Transverse colon (tissue), 4 donors: ENCODE results near the gene KRT3. TPM values are rescaled to one million over a fixed set of nuclear protein-coding genes. Genes with fewer than 3 reads are reported as not detected.
"Not testable (repeated sequence)": the region's sequence is repeated elsewhere in the genome, so short reads cannot be mapped to it uniquely, and the experiment has no call there.

Experiments used
- DNase-seq: peaks from one replicate; pipeline ENCODE4 v3.0.0-alpha.2; 2019
- H3K27ac ChIP-seq, 4 donors: fragments of 200-600 bp; sonication (generic); 2 replicates each; pipeline ENCODE4 v1.5.1; 2016 to 2018; ENCODE audit warnings: inconsistent platforms in 4 of 4
- H3K27me3 ChIP-seq: fragments of 200-600 bp; sonication (generic); 2 replicates; pipeline ENCODE4 v1.5.1; 2017; ENCODE audit warnings: inconsistent platforms
- H3K36me3 ChIP-seq, 4 donors: fragments of 200-600 bp; sonication (generic); 2 replicates each; pipeline ENCODE4 v1.5.1; 2017 to 2019; ENCODE audit warnings: inconsistent platforms in 4 of 4
- H3K4me1 ChIP-seq, 4 donors: fragments of 200-600 bp; sonication (generic); 2 replicates each; pipeline ENCODE4 v1.5.1; 2017 to 2020; ENCODE audit warnings: inconsistent platforms in 4 of 4
- H3K4me3 ChIP-seq, 4 donors: fragments of 200-600 bp; sonication (generic); 1 replicate in 1 of 4; 2 replicates in 3 of 4; pipeline versions ENCODE4 v1.5.1 to v1.6.1; 2017 to 2019; ENCODE audit warnings: inconsistent platforms in 4 of 4
- H3K9me3 ChIP-seq, 2 donors: fragments of 200-600 bp; sonication (generic); 2 replicates each; pipeline ENCODE4 v1.5.1; 2017 to 2019; ENCODE audit warnings: inconsistent platforms in 2 of 2
- EP300 ChIP-seq: sonication (generic); formaldehyde crosslinking; IDR thresholded peaks from one replicate; pipeline ENCODE4 v1.6.1; 2017; ENCODE audit warnings: antibody characterized with exemption, low read depth
- POLR2A ChIP-seq: fragments of 450-650 bp; IDR thresholded peaks from one replicate; pipeline ENCODE4 v1.6.1; 2016; ENCODE audit warnings: antibody characterized with exemption, mild to moderate bottlenecking, moderate library complexity
- POLR2AphosphoS5 ChIP-seq, 3 donors: sonication (generic); formaldehyde crosslinking; IDR thresholded peaks; one replicate each; pipeline ENCODE4 v1.6.1; 2016; ENCODE audit warnings: antibody characterized with exemption in 3 of 3
- WGBS, 2 donors: methylation state at CpG; one replicate each; pipeline ENCODE4 v1.1.5; 2018; ENCODE audit warnings: low coverage in 1 of 2; 5-methylcytosine and 5-hydroxymethylcytosine counted together
- in situ Hi-C, 4 donors: fragments of 200-750 bp; cut with MboI; loops; one replicate each; pipeline versions ENCODE4 v1.15.0 to v1.15.1; 2017; ENCODE audit warnings: low sequenced_read_pairs in 3 of 4, low pct_ligation_motif_present in 1 of 4, low pct_unique_long_range_greater_than_20kb in 1 of 4
- intact Hi-C: fragments of 100-400 bp; cut with DNase I; formaldehyde crosslinking; loops from one replicate; pipeline ENCODE4 v1.15.1; 2023; ENCODE audit warnings: low total_unique reads
- total RNA-seq, 4 donors: library from RNA; depleted of rRNA; stranded (reverse); fragments of >200 nt; gene quantifications; one replicate each; pipeline ENCODE4 v1.1.0, GENCODE V29; 2016
- TF ChIP-seq, protein P1 (sequence below), 5 experiments: fragments of 200-600 bp in 3 of 5; fragments of 450-650 bp in 2 of 5; sonication (generic) in 3 of 5; IDR thresholded peaks; 1 replicate in 2 of 5; 2 replicates in 3 of 5; pipeline ENCODE4 v1.5.1; 2016 to 2017; ENCODE audit warnings: antibody characterized with exemption in 5 of 5, inconsistent platforms in 3 of 5, mild to moderate bottlenecking in 2 of 5, moderate library complexity in 1 of 5

Gene KRT3
- total RNA-seq, 4 donors from 2014 or later: not detected

DNA sequence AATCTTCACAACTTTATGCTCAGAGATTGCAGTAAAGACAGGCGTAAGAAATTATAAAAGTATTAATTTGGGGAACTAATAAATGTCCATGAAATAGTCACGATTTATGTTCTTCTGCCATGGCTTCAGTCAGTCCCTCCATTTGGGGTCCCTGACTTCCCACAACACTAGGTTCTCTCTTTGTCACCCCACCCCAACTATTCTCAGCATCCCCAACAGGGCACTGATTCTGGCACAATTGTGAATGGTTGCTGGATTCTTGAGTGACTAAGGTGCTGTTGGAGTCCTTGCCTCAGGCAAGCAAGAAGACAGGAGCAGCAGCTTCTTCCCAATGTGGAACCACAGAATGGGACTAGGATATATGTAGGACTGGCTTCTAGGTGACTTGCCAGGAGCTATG is 34.1 kb downstream of the KRT3 start:
- TF ChIP-seq POLR2AphosphoS5 (IDR thresholded peaks at IDR 0.05) (no peak), POLR2A (no peak), EP300 (no peak)
- TF ChIP-seq, protein P1, sequence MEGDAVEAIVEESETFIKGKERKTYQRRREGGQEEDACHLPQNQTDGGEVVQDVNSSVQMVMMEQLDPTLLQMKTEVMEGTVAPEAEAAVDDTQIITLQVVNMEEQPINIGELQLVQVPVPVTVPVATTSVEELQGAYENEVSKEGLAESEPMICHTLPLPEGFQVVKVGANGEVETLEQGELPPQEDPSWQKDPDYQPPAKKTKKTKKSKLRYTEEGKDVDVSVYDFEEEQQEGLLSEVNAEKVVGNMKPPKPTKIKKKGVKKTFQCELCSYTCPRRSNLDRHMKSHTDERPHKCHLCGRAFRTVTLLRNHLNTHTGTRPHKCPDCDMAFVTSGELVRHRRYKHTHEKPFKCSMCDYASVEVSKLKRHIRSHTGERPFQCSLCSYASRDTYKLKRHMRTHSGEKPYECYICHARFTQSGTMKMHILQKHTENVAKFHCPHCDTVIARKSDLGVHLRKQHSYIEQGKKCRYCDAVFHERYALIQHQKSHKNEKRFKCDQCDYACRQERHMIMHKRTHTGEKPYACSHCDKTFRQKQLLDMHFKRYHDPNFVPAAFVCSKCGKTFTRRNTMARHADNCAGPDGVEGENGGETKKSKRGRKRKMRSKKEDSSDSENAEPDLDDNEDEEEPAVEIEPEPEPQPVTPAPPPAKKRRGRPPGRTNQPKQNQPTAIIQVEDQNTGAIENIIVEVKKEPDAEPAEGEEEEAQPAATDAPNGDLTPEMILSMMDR (IDR thresholded peaks at IDR 0.05): no peak
- WGBS, 2 donors: 69 to 91% methylated on average over 2 of the region's 2 CpGs
- H3K9me3 ChIP-seq: peaks cover 8 to 15% of the 10 kb centered on the region in 2 donors
- H3K4me1 ChIP-seq: no peaks in the 10 kb centered on the region
- H3K27me3 ChIP-seq: peaks cover 12% of the 10 kb centered on the region
- H3K27ac ChIP-seq: no peak overlapping the region
- DNase-seq: no peak
- no peaks in the 10 kb centered on the region for H3K36me3 ChIP-seq
- intact Hi-C loops: no loop called here
- H3K4me3 ChIP-seq: no peak overlapping the region
- in situ Hi-C loops: no loop called here

DNA sequence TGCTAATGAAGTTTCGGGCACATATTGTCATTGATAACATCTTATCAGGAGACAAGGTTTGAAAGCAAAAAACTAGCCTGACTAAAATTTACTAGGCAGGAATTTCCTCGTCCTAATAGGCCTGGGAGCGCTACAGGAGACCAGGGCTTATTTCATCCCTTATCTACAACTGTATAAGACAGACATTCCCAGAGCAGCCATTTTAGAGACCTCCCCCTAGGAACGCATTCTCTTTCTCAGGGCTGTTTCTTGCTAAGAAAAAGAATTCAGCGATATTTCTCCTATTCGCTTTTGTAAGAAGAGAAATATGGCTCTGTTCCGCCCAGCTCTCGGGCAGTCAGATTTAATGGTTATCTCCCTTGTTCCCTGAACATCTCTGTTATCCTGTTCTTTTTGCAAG is 34.7 kb downstream of the KRT3 start:
- Histone ChIP-seq H3K9me3 (peaks cover 8 to 15% of the 10 kb centered on the region in 2 donors), H3K27me3 (peaks cover 12% of the 10 kb centered on the region)
- in situ Hi-C loops, H3K36me3 ChIP-seq, H3K4me3 ChIP-seq, H3K4me1 ChIP-seq, intact Hi-C loops, H3K27ac ChIP-seq, DNase-seq: not testable (repeated sequence)
- WGBS, 2 donors: 83 to 86% methylated on average over 8 of the region's 8 CpGs

DNA sequence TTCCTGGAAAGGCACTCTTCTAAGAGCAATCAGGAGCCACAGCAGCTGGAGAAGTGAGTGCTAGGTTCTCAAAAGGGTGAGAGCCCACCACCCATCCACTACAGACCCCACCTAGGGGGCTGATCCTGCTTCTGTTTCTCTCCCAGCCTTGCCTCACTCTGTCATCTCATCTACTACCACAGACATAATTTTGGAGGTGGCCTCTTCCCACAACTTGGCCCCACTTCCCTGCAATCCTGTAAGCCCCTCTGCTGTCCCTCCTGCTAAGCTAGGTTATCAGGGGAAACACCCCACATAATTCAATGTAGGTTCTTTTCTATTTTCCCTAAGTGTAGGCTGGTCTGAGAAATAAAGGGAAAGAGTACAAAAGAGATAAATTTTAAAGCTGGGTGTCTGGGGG is 35.3 kb downstream of the KRT3 start:
- no peaks in the 10 kb centered on the region for H3K4me1 ChIP-seq
- in situ Hi-C loops (no loop called here), intact Hi-C loops (no loop called here)

DNA sequence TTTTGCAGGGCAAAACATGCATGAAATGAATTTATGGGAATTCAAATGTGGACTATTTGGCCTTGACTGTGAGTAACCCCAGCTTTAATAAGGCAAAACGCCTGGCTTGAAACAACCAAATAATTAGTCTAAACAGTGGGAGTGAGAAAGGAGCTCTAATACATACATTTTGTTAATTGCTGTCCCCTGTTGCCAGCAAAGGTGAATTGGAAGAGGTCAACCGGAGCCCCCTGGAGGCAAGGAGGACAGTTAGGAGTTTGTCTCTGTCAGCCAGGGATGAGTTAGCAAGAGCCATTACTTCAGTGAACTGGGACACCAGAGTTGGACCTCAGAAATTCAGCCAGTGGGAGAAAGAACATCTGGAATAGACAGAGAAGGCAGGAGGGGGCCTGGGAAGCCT is 36.2 kb downstream of the KRT3 start:
- intact Hi-C loops: no loop called here
- no peak for DNase-seq

More for the DNA sequence above, 35.3 kb downstream of the KRT3 start:
- no peak for TF ChIP-seq EP300
- no peak for TF ChIP-seq POLR2AphosphoS5 (IDR thresholded peaks at IDR 0.05)
- TF ChIP-seq POLR2A: no peak
- TF ChIP-seq, protein P1 (IDR thresholded peaks at IDR 0.05): no peak
- Histone ChIP-seq H3K4me3 (no peak overlapping the region), H3K27ac (no peak overlapping the region), H3K36me3 (no peaks in the 10 kb centered on the region), H3K9me3 (peaks cover 8 to 15% of the 10 kb centered on the region in 2 donors), H3K27me3 (peaks cover 12% of the 10 kb centered on the region)
- no peak for DNase-seq

DNA sequence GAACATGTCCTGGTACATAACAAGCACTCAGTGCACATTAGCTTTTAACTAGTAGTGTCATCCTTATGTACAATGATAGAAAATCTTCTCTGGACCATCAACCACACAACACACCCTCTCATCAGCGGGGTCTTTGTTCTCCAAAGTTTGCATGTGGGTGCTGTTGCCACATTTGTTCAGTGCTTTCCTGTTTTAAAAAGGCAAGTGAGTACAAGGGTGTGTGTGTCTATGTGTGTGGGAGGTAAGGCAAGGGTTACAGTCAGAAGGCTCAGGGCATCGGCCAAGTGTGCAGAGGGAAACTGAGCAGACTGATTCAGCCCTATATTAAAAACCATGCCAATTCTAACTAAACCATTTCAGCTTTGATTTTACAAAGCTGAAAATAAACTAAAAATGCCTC is 36.7 kb downstream of the KRT3 start:
- Histone ChIP-seq H3K27ac (no peak overlapping the region), H3K27me3 (peaks cover 12% of the 10 kb centered on the region), H3K4me3 (no peak overlapping the region), H3K9me3 (peaks cover 8 to 15% of the 10 kb centered on the region in 2 donors), H3K36me3 (no peaks in the 10 kb centered on the region), H3K4me1 (no peaks in the 10 kb centered on the region)
- no peak for TF ChIP-seq EP300
- TF ChIP-seq POLR2AphosphoS5 (IDR thresholded peaks at IDR 0.05): no peak
- no peak for TF ChIP-seq POLR2A
- TF ChIP-seq, protein P1 (IDR thresholded peaks at IDR 0.05): no peak
- intact Hi-C loops: no loop called here
- in situ Hi-C loops: no loop called here
- WGBS, 2 donors: 43 to 50% methylated on average over 1 to 2 of the region's 2 CpGs
- no peak for DNase-seq

More for the DNA sequence above, 36.2 kb downstream of the KRT3 start:
- TF ChIP-seq EP300 (no peak), POLR2AphosphoS5 (IDR thresholded peaks at IDR 0.05) (no peak), POLR2A (no peak)
- TF ChIP-seq, protein P1 (IDR thresholded peaks at IDR 0.05): no peak
- no peaks in the 10 kb centered on the region for H3K4me1 ChIP-seq
- H3K4me3 ChIP-seq: no peak overlapping the region
- WGBS, 2 donors: 39 to 46% methylated on average over 2 of the region's 2 CpGs
- peaks cover 12% of the 10 kb centered on the region for H3K27me3 ChIP-seq
- H3K36me3 ChIP-seq: no peaks in the 10 kb centered on the region
- H3K9me3 ChIP-seq: peaks cover 8 to 15% of the 10 kb centered on the region in 2 donors
- in situ Hi-C loops: no loop called here
- no peak overlapping the region for H3K27ac ChIP-seq
